Activated CD4-positive, alpha-beta memory T cell treated with anti-CD3 and anti-CD28 coated beads, Interleukin-2, amount 10 ng/mL, durations not matched to agents 7 days and 5 days (primary cell): ENCODE data around the gene WNT9A. TPM values are rescaled to one million over a fixed set of nuclear protein-coding genes. Genes with fewer than 3 reads are reported as not detected.
"Not testable (repeated sequence)": the region's sequence is repeated elsewhere in the genome, so short reads cannot be mapped to it uniquely, and the experiment has no call there.

Experiments
- CTCF ChIA-PET: fragments of 350-600 bp; sonication (Branson Sonifier 250); formaldehyde crosslinking; loops from one replicate; lab custom pipeline; 2021; ENCODE audit warnings: antibody characterized with exemption, inconsistent platforms; lab: Charles Lee
- POLR2A ChIA-PET: fragments of 350-600 bp; sonication (Branson Sonifier 250); formaldehyde crosslinking; loops from one replicate; lab custom pipeline; 2021; ENCODE audit warnings: antibody characterized with exemption; lab: Charles Lee
- DNase-seq: peaks from one replicate; pipeline ENCODE4 v3.0.0-alpha.2; 2020
- H3K27ac Mint-ChIP-seq: one replicate; pipeline ENCODE4 v1.8.0; 2021; ENCODE audit warnings: mild to moderate bottlenecking, mixed read lengths
- H3K27me3 Mint-ChIP-seq: one replicate; pipeline ENCODE4 v1.8.0; 2021; ENCODE audit warnings: mixed read lengths
- H3K36me3 Mint-ChIP-seq: one replicate; pipeline ENCODE4 v1.8.0; 2021; ENCODE audit warnings: low read depth, mixed read lengths
- H3K4me1 Mint-ChIP-seq: one replicate; pipeline ENCODE4 v1.8.0; 2021; ENCODE audit warnings: mixed read lengths
- H3K4me3 Mint-ChIP-seq: one replicate; pipeline ENCODE4 v1.8.0; 2021; ENCODE audit warnings: mild to moderate bottlenecking, mixed read lengths
- H3K9me3 Mint-ChIP-seq: one replicate; pipeline ENCODE4 v1.8.0; 2021; ENCODE audit warnings: mixed read lengths
- total RNA-seq, 2 experiments: library from RNA; stranded (reverse); gene quantifications; one replicate each; pipeline ENCODE4 v1.2.3, GENCODE V29; 2021

The WNT9A gene
- total RNA-seq, 2 experiments from 2014 or later: 1.5 to 2.0 TPM

- H3K4me3 Mint-ChIP-seq: no peak overlapping the region
- POLR2A ChIA-PET: no interaction called here
- no peak for DNase-seq
- no peaks in the 10 kb centered on the region for H3K9me3 Mint-ChIP-seq
- no peaks in the 10 kb centered on the region for H3K27me3 Mint-ChIP-seq
- H3K27ac Mint-ChIP-seq: no peak overlapping the region
- CTCF ChIA-PET: no interaction called here
- no peaks in the 10 kb centered on the region for H3K36me3 Mint-ChIP-seq
- H3K4me1 Mint-ChIP-seq: peaks cover 11% of the 10 kb centered on the region
These were observed 34.4 kb downstream of the WNT9A start for GRCh38 chr1:227913396-227913763.

DNA sequence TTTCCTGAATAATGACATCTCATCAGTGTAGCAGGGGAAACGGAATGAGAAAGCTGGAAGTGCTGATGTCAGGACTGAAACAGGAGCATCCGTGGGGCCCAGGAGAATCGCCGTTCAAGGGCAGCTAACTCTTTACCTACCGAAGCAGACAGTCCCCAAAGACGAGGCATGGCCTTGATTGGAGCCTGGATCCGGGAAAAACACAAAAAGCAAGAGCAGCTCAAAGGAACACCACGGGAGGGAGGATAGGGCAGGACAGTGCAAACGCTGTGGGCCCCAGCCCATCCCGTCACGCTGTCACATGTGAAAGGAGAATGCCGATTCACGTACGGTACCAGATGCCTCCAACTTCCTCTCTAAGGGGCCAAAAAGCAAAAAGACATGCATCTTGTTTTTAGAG, 34.9 kb downstream of the WNT9A start:
- Mint-ChIP-seq H3K4me3 (no peak overlapping the region), H3K36me3 (no peaks in the 10 kb centered on the region), H3K9me3 (no peaks in the 10 kb centered on the region), H3K27ac (no peak overlapping the region), H3K4me1 (peaks cover 11% of the 10 kb centered on the region), H3K27me3 (no peaks in the 10 kb centered on the region)
- POLR2A ChIA-PET: no interaction called here
- DNase-seq: no peak
- CTCF ChIA-PET: no interaction called here

DNA sequence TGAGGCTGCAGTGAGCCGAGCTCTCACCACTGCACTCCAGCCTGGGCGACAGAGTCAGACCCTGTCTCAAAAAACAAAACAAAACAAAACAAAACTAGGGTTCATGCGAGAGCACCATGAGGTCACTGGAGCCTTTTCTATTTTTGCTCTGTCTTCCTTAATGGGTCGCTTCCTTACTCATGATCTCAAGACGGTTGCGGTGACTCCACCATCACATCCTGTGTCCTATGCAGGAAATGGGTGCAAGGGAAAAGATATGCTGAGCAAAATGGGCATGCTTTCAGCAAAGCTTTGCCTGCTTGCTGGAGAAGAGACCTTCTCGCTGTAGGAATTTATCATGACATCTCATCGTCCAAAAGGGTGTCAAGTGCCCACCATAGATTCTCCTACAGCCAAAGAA, 36.4 kb downstream of the WNT9A start:
- Mint-ChIP-seq H3K4me1 (peaks cover 11% of the 10 kb centered on the region), H3K27ac (no peak overlapping the region), H3K27me3 (no peaks in the 10 kb centered on the region), H3K36me3 (no peaks in the 10 kb centered on the region), H3K9me3 (no peaks in the 10 kb centered on the region), H3K4me3 (no peak overlapping the region)
- POLR2A ChIA-PET: no interaction called here
- CTCF ChIA-PET: no interaction called here
- DNase-seq: no peak

GRCh38 chr1:227910511-227911153, 37.1 kb downstream of the WNT9A start:
- no peak overlapping the region for H3K4me3 Mint-ChIP-seq
- H3K27me3 Mint-ChIP-seq: no peaks in the 10 kb centered on the region
- CTCF ChIA-PET: no interaction called here
- no peak for DNase-seq
- peaks cover 11% of the 10 kb centered on the region for H3K4me1 Mint-ChIP-seq
- H3K9me3 Mint-ChIP-seq: no peaks in the 10 kb centered on the region
- POLR2A ChIA-PET: no interaction called here
- H3K36me3 Mint-ChIP-seq: no peaks in the 10 kb centered on the region
- H3K27ac Mint-ChIP-seq: no peak overlapping the region

GRCh38 chr1:227909923-227910328, 37.8 kb downstream of the WNT9A start:
- DNase-seq, H3K36me3 Mint-ChIP-seq, H3K27me3 Mint-ChIP-seq, H3K27ac Mint-ChIP-seq, POLR2A ChIA-PET, CTCF ChIA-PET, H3K4me3 Mint-ChIP-seq, H3K9me3 Mint-ChIP-seq: not testable (repeated sequence)
- peaks cover 11% of the 10 kb centered on the region for H3K4me1 Mint-ChIP-seq

- Mint-ChIP-seq H3K27ac (no peak overlapping the region), H3K4me1 (peaks cover 11% of the 10 kb centered on the region), H3K9me3 (no peaks in the 10 kb centered on the region), H3K27me3 (no peaks in the 10 kb centered on the region), H3K4me3 (no peak overlapping the region), H3K36me3 (no peaks in the 10 kb centered on the region)
- DNase-seq: no peak
- ChIA-PET POLR2A (no interaction called here), CTCF (no interaction called here)
These were observed 38.5 kb downstream of the WNT9A start for GRCh38 chr1:227909188-227909587.

GRCh38 chr1:227908359-227908758, 39.4 kb downstream of the WNT9A start:
- no peaks in the 10 kb centered on the region for H3K27me3 Mint-ChIP-seq
- CTCF ChIA-PET: no interaction called here
- peaks cover 11% of the 10 kb centered on the region for H3K4me1 Mint-ChIP-seq
- H3K4me3 Mint-ChIP-seq: no peak overlapping the region
- POLR2A ChIA-PET: no interaction called here
- no peaks in the 10 kb centered on the region for H3K36me3 Mint-ChIP-seq
- DNase-seq: no peak
- no peaks in the 10 kb centered on the region for H3K9me3 Mint-ChIP-seq
- H3K27ac Mint-ChIP-seq: no peak overlapping the region

DNA sequence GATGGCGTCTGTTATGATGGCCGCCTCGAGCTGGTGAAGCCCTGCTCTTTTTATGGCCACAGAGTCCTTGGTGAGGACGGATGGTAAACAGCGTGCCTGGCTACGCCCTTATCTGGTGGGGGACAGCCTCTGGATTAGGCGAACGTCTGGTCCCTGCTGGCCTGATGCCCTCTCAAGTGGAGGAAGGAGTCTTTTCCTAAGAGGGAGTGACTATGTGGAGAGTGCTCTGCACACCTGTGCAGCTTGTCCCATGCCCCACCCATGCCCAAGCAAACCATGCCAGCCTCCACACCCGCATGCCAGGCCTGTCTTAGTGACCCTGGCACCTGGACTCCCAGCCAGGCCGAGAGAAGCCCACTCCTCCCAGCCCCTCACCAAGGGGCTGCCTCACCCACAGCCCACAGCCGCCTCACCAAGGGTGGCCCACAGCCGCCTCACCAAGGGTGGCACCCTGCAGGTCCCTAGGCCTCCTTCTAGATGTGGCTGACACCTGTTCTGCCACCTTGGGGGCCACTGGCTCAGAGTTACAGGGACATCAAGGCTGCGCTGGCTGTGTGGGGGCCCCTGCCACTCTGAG, 40.2 kb downstream of the WNT9A start:
- H3K27me3 Mint-ChIP-seq: no peaks in the 10 kb centered on the region
- H3K4me1 Mint-ChIP-seq: peaks cover 10% of the 10 kb centered on the region
- H3K4me3 Mint-ChIP-seq: no peak overlapping the region
- no peak overlapping the region for H3K27ac Mint-ChIP-seq
- CTCF ChIA-PET: no interaction called here
- POLR2A ChIA-PET: no interaction called here
- no peak for DNase-seq
- H3K9me3 Mint-ChIP-seq: no peaks in the 10 kb centered on the region
- H3K36me3 Mint-ChIP-seq: no peaks in the 10 kb centered on the region

- ChIA-PET POLR2A (no interaction called here), CTCF (no interaction called here)
- no peak for DNase-seq
- H3K27ac Mint-ChIP-seq: no peak overlapping the region
- no peaks in the 10 kb centered on the region for H3K27me3 Mint-ChIP-seq
- H3K9me3 Mint-ChIP-seq: no peaks in the 10 kb centered on the region
- H3K4me1 Mint-ChIP-seq: peaks cover 5% of the 10 kb centered on the region
- H3K36me3 Mint-ChIP-seq: no peaks in the 10 kb centered on the region
- no peak overlapping the region for H3K4me3 Mint-ChIP-seq
These were observed 41.1 kb downstream of the WNT9A start for GRCh38 chr1:227906550-227907071.

- ChIA-PET POLR2A (no interaction called here), CTCF (interaction anchor here (0.9 kb wide), 1 partner anchor 144 kb away, joined by 3 read pairs; no protein-coding TSS in a partner anchor)
- Mint-ChIP-seq H3K4me1 (no peaks in the 10 kb centered on the region), H3K9me3 (no peaks in the 10 kb centered on the region), H3K27ac (no peak overlapping the region), H3K4me3 (no peak overlapping the region), H3K36me3 (no peaks in the 10 kb centered on the region), H3K27me3 (no peaks in the 10 kb centered on the region)
- no peak for DNase-seq
These were observed 41.9 kb downstream of the WNT9A start for GRCh38 chr1:227905573-227906487.

DNA sequence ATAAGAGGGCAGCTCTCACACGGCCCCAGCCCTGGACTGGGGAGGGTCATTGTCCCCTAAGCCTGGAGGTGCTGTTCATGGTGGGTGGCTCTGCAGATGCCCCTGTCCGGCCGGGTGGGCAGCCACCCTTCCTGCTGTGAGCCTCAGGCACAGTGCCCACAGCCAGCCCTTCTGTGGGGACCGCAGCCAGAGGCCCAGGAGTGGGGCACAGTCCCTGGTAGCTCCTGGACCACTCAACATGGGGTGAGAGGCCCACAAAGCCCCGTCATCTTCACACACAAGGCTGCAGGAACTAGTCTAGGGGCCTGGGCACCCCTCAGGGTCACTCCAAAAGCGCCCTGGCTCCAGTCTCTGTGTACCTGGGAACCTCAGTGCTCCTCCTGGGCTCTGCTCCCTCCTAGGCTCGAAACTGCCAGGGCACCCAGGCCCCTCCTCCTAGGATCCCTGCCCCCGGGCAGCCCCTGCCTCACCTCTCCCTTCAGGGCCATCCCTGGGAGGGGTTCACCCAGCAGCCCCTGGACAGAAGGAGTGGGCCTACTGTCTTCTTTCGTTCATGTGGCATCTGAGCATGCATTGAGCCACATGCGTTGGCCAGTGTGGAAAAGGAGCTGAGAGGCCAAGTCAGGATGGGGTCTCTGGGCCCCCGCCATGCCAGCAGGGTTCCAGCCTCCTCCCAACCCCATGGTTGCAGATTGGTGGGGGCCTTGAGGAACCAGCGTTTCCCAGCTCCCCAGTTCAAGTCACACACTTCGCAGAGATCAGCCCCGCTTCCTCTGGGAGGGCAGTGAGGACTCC, 43.0 kb downstream of the WNT9A start:
- H3K4me1 Mint-ChIP-seq: no peaks in the 10 kb centered on the region
- H3K27ac Mint-ChIP-seq: no peak overlapping the region
- POLR2A ChIA-PET: no interaction called here
- CTCF ChIA-PET: interaction anchor here (0.9 kb wide), 2 partner anchors 138 to 143 kb away, joined by 3 read pairs; no protein-coding TSS in a partner anchor
- H3K27me3 Mint-ChIP-seq: no peaks in the 10 kb centered on the region
- no peak overlapping the region for H3K4me3 Mint-ChIP-seq
- no peak for DNase-seq
- H3K9me3 Mint-ChIP-seq: no peaks in the 10 kb centered on the region
- H3K36me3 Mint-ChIP-seq: no peaks in the 10 kb centered on the region

GRCh38 chr1:227903614-227904501, 43.9 kb downstream of the WNT9A start:
- ChIA-PET CTCF (interaction anchor here (0.9 kb wide), 1 partner anchor 138 kb away, joined by 3 read pairs; no protein-coding TSS in a partner anchor), POLR2A (no interaction called here)
- Mint-ChIP-seq H3K36me3 (no peaks in the 10 kb centered on the region), H3K4me1 (no peaks in the 10 kb centered on the region), H3K27ac (no peak overlapping the region), H3K4me3 (no peak overlapping the region), H3K9me3 (no peaks in the 10 kb centered on the region), H3K27me3 (no peaks in the 10 kb centered on the region)
- no peak for DNase-seq
